ENCODE measurements around the gene BRPF1.

BRPF1 gene

DNA sequence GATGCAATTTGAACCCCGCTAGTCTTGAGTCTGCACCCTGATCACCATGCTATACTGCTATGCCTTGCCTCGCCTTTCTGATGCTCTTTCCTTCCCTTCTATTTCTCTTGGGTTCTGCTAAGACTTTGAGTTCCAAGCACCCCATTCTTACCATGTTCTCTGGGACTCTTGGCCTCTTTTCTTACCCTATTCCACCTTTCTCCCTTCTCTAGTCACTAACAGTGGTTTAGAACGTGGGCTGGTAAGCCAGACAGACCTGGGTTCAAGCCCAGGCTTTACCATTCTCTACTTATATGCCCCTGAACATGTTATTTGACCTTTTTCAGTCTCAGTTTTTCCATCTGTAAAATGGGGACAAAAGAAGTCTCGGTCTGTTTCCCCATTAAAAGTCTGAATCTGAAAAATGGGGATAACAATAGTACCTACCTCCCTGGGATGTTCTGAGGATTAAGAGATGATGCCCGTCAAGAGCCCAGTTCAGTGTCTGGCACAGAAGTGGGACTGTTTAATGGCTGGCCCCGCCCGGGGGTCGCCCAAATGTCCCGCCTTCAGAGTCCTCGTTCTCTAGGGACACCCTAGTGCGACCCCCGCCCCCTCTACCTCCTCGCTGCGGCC is 60.4 kb downstream of the BRPF1 start:
- DNase-seq: no peak

DNA sequence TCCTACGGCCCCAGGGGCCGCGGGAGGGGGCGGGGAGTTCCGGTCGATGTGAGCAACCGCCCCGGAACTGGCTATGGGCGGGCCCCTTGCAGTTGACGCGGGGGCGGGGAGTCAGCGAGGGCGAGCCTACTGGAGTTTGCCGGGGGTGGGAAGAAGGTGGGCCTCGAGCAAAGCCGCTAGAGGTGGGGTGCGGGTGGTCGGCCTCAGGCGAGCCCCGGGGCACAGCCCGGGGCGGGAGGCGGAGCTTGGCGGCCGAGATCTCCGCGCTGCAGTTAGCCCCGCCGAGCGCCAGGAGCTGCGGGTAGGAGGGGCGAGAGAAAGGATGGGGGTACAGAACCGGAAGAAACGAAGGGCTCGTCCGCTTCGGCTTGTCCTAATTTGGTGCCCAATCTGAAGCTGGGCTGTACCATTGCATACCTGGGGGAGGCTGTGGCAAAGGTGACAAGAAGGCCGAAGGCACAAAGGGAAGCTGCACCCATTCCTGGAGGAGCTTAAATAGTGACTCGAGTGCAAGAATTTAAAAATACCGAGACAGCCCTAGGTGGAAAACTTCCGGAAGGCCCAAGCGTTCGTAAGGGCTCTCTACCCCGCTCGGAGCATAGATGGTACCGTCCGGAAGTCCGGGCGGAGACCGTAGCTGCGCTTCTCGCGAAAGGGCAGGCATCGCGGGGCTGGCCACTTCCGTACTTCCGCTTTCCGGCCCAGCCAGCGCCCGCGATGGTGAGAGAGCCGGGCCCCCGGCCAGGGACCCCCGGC is 61.0 kb downstream of the BRPF1 start, which contains the start of the genes ARPC4 and TADA3:
ARPC4 (plus strand) TSS at position 678 of the 756 bp plus-strand sequence; CDS start at position 718, 40 bp downstream.
TADA3 (minus strand) TSS at position 69 of the 756 bp plus-strand sequence. CDS start 1,007 bp downstream, outside the sequence.
- DNase-seq: peak; percentile 62 to 87

- DNase-seq: no peak
Measured at GRCh38 chr3:9793161-9793781, 61.7 kb downstream of the BRPF1 start.

GRCh38 chr3:9794400-9794799 is 62.9 kb downstream of the BRPF1 start:
- DNase-seq: no peak

- DNase-seq: no peak
Measured at GRCh38 chr3:9795207-9795606, 63.7 kb downstream of the BRPF1 start.

DNA sequence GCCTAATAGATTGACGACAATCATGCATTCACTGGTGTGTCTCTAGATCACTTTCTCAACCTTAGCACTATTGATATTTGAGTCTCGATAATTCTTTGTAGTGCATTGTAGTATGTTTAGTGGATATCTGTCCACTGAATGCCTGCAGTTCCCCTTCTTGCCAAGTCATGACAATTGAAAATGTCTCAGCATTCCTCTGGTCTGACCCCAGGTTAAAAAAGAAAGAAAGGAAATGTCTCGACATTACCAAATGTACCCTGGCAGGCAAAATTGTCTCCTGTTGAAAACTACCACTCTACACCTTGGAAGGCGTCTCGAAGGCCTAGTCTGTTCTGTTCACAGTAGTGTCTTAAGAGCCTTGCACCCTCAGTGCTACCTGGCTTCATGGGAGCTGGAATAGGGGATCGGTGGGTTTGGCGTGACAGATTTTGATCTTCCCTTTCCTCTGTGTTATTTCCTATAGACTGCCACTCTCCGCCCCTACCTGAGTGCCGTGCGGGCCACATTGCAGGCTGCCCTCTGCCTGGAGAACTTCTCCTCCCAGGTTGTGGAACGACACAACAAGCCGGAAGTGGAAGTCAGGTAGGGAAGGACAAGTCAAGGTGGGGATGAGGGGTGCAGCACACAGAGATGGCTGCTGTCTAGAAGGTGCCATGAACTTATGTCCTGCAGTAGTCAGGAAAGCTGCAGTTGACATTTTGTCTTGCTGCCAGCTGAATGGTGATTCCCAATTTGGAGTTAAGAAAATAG is 65.8 kb downstream of the BRPF1 start:
- no peak for DNase-seq

Measured in NCI-H187 (cell line).